Pons (tissue), 1 donor: Measurements from ENCODE around the gene PFDN6.

Experiments used
- DNase-seq: peaks from one replicate; pipeline ENCODE4 v3.0.0-alpha.2; 2016; ENCODE audit warnings: low spot score

PFDN6 gene

DNA sequence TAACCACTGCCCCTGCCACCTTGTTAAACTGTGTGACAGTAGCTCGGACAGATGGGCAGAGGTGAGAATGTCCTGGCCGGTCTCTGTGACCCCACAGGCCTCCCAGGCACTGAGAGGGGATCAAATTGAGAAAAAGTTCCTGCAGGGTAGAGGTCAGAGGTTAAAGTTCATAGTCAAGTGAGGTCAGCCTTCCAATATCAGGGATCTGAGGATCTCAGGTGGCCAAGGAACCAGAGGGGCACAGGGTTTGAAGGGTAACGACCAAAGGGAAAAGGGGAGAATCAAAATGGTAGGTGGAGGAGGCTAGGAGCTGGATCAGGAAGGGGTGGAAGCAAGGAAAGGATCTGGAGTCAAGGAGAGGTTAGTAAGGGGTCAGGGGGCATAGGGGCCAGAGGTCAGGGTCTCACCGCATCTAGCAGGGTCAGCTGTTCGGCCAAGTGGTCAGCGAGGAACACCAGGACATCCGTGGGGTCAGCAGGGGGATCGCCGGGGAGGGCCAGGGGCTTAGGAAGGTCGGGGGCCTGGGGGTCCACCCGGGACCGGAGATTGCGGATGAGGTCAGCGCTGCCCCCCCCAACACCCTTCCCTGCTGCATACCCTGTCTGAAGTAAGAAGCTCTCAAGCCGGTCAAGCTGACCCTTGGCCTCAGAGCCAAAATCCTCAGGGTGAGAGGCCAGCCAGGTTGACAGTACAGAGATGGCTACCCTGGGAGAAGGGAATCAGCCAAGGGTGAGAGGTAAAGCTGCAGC, 6.4 kb downstream of the PFDN6 start:
- no peak for DNase-seq

DNA sequence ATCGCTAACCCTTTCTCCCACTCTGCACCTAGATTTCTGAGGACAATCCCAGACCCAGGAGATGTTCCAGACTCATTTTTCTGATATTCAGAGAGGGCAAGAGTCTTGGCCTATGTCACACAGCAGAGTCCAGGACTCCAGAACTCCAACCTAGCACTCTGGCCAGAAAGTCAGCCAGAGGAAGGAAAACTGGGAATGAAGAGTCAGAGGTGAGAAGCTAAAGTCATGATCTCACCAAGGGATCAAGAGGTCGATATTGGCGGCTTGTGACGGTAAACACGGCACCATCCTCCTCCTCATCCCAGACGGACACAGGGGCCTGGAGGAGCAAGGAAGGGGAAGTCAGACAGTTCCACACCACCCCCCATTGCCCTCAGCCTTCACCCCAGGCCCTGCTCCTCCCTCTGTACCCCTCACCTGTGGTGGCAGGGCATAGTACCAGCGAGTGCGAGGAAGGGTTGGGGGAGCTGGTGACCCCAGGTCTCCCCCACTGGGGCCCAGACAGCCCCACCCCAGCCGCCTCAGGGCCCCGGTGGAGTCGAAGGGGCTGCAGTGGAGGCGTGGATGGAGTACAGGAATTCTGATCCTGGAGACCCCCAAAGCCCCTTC, 7.5 kb downstream of the PFDN6 start:
- no peak for DNase-seq

DNA sequence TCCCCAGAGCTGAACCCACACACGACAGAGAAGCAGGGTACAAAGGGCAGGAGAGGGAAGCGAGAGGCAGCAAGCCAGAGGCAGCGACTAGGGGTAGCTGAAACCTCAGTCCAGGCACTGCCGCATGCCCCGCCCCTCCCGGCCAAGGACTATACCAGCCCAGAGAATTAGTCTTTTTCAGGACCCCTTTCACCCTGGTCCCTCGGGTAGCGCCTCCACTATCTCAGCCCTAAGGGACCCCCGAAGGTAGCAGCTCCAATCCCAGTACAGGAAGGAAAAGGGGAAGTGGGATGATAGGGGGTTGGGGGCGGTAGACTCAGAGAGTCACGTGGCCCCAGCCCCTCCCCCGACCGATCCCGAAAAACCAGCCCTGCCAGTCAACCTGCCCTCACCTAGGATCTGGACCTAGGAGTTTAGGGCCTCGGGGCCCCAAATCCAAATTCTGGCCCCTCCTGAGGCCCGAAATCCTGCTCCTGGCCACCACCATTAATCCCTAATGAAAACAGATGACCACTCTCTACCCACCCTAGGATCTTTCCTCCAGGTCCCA, 8.1 kb downstream of the PFDN6 start:
- no peak for DNase-seq

DNA sequence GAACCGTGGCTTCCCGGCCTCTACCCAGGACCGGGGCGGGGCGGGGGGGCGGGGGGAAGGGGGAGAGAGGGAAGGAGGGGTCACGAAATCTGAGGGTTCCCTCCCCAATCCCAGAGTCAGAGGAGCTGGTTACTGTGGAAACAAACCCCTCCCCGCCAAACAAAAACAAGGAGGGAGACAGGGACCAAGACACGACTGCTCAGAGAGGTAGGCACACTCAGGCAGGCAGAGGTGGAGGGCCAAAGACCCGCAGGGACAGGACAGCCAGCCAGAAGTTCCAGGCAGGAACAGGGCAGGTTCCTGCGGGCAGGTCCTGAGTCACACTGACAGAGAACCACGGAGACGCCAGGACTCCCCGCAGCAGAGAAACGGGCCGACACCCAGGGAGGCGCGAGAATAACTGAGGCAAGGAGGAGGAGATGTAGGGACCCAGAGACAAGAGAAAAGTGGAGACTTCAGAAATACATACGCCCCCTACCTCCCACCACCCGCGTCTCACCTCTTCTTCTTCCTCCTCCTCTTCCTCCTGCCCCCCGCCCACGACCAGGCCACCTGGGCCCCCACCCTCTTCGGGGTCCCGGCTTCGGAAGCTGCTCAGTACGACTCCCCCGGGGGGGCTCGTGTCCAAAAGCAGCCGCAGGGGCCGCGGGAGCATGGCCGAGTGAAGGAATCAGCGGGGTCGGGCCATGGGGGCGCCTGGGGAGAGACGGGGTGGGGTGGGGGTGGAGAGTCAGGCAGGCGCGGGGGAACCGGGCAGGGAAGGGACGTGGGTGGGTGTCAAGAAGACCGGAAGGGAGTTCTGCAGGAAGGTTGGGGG, 8.8 kb downstream of the PFDN6 start:
- DNase-seq: no peak

DNA sequence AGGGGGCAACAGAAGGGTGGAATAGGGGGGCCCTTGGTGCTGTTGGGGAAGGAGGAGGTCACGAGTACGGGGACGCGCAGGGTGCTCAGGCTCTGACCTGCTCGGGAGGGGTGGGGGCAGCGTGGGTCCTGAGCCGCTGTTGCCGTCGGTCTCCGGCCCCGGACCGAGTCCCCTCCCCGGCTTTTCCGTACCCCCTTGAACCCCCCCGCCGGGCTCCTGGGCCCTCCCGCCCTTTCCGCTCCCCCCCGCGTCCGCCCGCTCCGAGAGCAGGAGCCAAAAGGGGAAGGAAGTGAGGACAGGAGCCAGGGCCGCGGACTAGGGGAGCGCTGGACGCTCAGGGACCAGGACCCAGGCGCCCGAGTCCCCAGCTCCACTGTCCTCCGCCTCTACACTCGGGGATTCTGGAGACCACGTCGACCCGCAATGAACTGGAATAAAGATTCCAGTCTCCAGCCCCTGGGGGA, 9.4 kb downstream of the PFDN6 start, which contains the start of gene RGL2:
Gene RGL2 (minus strand): TSS at position 170 of the 464 bp plus-strand sequence. CDS start 332 bp downstream, outside the sequence.
- DNase-seq: peak; percentile 80

DNA sequence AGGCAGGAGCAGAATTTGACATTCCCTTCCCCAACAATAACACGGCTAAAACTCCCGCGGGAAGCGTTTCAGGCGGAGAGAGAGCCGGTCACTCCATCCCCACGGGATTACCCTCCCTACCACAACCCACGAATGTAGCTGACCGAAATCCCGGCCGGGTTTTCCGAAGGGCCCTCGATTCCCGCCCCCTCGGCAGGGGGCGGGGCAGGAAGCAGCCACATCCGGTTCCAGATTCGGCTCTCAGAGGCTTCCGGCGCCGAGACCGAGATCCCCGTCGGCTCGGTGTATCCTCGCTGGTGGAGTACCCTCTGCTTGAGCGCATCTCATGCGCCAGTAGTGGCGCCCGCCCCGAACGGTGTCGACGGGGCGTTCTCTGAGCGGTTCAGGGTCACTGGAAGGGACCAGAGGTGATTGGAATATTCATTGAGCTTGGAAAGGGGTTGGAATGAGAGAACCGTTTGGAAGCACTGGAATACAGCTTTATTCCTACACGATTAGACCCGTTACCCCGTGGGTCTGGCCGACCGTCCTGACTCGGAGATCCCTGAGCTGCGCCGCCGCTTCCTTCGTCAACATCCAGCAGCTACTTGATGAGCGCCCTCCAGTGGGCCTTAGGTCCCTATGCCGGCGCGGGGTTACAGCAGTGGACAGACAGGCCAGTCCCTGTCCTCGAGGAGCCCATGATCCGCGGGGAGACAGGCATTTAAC, 10.0 kb downstream of the PFDN6 start:
- peak; percentile 89 for DNase-seq

DNA sequence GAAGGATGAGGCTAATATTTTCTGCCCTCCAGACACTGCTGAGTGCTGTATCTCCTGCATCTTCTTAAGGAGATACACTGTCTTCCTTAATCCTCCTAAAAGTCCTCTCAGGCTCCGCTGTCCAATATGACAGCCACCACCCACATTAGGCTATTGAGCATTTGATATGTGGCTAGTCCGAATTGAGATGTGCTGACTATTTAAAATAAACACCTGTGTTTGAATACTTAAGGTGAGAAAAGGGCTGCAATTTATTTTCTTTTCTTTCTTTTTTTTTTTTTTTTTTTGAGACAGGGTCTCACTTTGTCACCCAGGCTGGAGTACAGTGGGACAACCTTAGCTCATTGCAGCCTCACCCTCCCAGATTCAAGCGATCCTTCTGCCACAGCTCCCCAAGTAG, 12.5 kb downstream of the PFDN6 start:
- DNase-seq: no peak

DNA sequence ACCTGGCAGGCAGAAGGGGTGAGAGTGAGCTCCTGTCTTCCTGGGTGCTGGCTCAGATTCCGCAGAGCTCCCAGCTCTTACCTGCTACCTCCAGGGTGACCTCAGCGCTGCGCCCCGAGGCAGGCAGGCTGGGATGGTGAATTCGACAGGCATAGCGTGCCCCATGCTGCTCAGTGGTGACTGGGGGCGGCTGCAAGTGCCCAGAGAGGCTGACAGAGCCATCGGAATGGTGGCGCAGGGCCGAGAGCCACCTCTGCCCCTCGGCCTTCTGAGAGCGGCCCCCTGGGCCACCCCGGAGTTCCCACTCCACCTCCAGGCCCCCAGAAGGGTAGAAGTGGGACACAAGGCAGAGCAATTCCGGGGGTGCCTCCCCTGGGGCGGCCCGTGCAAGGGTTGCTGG, 14.8 kb downstream of the PFDN6 start:
- no peak for DNase-seq

DNA sequence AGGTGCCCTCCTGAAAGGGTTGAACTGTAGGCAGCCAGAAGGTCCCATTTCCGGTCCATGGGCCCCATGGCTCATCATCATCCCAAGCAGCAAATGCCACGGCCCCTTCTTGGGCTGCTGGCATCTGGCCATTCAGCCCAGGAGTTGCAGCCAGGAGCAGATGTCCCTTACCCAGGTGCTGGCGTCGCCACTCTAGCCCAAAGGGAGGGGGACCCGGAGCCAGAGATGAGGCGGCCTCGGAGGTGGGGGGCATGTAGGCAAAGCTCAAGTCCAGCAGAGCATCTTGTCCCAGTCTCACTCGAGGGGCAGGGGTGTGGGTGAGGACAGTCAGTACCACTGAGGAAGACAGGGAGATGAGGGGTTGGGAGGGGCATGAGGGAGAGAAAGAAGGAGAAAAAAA, 15.7 kb downstream of the PFDN6 start:
- no peak for DNase-seq

DNA sequence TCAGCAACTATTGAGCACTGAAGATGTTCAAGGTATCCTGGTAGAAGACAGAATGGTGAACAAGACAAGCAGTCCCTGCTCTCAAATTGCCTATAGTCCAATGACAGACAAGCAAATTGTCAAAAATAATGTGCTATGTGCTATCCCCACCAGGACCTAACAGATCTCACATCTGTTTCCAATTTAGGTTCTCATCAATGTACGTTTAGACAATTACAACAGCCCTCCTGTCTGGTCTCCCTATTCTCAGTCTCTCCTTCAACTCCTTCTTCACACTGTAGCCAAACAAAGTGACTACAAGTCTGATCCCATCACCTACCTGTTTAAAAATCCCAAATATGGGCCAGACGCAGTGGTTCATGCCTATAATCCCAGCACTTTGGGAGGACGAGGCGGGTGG, 17.0 kb downstream of the PFDN6 start:
- no peak for DNase-seq

DNA sequence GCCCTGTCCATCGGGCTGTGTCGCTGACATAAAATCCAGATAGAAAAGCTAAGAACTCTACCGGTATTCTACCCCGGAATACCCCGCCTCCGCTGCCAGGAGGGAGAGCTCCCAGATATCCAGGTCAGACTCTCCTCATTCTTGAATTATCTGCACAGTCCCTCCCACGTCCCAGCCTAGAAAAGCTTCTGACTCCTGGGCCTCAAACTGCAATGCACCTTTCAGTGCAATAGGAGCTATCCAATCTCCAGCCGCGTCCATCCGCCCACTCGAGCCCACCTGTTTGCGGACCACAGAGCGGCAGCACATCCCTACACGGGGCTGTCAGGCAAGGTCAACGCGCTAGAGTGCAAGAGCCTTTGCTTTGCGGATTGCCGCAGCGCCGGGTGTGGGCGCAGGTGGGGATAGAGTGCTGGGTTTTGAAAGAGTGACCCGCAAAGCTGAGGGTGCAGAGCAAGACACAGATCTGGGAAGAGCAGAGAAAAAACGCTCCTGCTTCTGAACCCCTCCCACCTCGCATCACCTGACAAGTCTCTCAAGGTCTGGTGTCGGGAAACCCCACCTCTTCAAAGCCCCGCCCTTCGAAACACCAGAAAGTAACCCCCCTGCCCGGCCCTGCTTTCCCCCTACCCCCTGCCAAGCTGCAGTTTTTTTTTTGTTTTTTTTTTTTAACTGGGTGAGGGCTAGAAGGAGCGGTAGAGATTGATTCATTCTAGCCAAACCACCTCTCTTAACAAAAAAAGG, 23.1 kb downstream of the PFDN6 start:
- peak; percentile 58 for DNase-seq

DNA sequence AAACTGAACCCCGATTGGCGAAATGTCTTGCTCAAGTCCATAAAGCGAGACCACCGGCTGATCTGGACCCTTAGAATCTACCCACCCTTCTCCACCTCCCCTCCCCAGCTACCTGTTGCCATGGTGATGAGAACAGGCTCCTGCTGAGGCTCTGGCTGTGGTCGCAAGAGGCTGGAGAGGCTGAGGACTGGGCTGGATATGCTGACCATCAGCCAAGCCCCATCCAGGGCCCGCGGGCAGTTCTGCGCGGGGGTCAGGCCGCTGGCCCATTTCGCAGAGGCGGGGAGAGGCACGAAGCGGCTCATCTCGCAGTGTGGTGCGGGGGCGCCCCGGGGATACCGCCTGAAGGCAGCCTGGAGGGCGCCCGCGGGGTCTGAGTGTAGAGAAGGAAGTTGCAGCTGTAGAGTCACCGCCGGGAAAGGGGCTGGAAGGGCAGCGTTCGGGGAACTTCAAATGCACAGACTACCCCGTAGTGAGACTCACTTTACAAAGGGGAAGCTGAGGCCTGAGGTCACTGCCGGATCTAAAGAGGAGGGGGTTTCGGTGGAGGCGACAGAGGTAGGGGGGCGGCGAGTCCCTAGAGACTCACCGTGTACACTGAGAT, 23.8 kb downstream of the PFDN6 start:
- no peak for DNase-seq

DNA sequence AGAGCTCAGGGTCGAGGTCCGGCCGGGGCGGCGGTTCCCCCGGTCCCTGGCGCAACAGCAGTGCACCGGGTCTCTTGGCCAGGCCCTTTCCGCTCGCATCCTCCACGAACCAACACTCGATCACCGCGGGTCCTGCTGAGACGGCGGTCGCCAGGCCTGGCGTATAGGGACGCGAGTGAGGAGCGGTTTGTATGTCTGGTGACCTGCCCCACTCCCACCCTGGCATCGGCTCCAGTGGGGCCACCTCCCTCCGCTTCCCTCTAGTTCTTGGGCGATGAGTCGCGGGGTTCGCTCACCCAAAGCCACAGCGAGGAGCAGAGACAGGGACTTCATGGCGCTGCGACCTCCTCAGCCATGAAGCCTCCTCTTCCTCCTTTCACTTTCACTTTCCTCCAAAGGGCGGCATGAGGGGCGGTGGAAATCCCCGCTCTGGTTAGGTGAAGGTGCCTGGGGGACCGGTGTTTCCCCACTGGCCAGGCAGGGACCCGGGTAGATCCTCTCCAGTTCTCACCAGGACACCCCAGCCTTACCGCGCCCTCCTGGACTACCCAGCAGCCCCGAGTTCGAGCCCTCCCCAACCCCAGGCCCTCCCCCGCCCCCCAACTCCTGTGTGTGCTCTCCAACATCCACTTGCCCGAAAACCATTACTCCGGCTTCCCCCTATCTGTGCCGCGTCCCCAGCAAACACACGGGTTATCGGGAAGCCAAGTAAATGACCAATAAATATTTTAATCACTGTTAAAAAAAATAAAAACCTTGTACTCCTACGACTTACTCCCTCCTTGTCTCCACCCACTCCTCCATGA, 24.5 kb downstream of the PFDN6 start, which contains the start of gene TAPBP:
Gene TAPBP (minus strand): TSS at position 370 of the 806 bp plus-strand sequence. CDS start 37 bp downstream, at position 333.
- DNase-seq: peak; percentile 62

DNA sequence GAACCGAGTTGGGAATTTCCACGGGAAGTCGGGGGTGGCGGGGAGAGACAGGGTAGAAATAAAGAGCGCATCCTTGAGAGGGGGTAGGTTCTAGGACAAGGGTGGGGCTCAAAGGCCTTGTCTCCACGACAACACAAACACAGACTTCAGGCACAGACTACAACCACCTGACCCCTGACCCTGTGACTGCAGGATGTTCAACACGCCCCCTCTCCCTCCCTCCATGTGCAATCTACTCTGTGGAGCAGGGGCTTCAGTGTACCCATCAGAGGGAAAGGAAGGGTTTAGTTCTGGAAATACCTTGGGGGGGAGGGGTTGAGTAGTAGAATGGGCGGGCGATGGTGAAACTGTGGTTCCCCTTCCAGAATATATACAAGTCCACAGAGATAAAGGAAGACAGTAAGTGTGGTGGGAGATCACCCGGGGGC, 25.1 kb downstream of the PFDN6 start:
- peak; percentile 62 for DNase-seq

DNA sequence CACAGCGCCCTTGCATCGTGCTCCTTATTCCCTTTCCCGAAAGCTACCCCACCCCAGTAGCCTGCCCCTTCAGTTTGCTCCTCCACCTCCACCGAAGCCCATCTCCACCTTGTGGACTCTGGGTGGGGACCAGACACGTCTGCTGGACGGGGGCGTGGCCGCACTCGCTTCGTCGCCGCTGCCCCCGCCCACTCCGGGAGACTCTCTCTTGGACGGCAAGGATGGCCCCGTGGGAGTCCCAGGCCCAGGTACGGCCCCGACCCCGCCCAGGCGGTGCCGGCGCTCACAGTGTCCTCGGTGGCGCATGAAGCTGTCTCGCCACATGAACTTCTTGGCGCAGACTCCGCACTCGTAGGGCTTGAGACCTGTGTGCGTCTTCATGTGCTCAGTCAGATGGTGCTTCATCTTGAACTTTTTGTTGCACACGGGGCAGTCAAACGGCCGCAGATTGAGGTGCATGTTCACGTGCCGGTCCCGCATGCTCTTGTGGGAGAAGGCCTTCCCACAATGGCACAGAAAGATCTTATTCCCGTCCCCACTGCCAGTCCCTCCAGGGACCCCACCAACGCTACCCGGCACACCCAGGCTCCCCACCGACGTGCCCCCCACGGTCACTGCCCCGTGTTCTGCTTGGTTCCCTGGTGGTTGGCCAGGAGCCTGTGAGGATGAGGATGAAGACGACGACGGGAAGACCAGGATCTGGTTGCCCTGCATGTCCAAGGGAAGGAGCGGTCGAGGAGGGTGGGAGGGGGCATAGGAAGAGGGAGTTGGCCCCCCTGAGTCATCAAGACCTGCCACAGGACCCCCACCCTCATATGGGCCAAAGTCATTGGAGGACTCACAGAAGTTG, 25.8 kb downstream of the PFDN6 start:
- no peak for DNase-seq

DNA sequence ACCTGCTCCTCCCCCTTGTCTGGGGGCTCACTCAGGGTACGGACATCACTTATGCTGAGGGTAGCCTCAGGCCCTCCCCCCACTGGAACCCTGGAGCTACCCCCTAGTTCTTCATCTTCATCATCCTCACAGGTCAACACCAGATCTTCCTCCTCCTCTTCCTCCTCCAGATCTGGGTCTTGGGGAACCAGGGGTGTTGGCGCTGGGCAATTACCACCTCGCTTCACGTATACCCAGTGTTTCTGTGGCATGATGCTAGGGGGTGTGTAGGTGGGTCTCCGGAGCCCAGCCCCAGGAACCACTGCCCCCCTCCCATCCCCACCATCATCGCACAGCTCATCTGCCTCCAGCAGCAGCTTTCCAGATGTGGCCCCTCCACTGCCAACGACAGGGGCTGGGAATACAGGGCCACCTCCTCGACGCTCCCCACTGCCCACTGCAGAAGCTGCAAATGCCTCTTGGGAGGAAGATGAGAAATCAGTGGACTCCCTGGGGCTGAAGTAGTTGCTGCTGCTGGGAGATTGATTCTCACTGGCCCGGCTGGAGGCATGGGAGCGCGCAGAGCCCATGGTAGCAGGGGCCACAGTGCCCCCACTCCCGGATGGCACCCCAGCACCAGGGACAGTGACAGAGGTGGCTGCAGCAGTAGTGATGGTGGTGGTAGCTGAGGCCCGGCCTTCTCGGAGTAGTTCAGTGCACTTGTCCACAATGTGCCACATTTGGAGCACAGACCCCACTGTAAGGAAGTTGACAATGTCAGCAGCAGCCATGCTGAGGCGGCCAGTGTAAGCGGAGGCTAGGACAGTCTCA, 26.6 kb downstream of the PFDN6 start:
- no peak for DNase-seq

DNA sequence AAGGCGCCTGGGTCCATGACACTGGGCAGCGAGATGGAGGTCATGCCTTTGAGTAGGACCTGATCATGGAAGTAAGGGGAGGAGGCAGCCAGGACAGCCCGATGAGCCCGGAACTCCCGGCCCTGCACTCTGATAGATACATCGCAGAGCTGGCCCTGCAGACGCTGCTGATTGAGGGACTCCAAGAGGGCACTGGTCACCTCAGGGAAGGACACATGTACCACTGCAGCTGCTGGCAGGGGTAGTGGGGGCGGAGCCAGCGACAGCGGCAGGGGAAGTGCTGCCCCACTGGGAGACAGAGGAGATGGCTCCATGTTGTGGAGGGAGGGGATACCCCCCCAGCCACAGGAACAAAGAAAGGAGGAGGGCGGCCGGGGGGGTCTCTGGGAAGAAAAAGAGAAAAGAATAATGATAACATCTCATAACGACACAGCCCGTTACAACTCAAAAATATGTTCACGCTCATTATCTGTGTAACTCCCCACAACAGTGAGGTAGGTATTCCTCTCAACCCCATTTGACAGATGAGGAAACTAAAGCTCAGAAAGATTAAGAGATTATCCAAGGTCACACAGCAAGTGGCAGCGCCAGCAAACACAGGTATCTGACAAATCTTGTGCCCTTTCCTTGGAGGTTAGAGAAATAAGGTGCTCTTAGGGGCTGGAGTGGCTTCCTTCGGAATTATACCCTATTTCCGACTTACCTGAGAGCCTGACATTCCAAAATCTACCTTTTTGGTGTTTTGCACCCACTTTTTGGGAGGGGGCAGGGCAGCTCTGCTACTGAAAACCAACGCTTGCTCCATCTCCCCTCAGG, 27.4 kb downstream of the PFDN6 start:
- DNase-seq: peak; percentile 25
